Cardiac atrium fibroblast (primary cell): ENCODE measurements around the gene IL25. TPM values are rescaled to one million over a fixed set of nuclear protein-coding genes. Genes with fewer than 3 reads are reported as not detected.

Source experiments
- total RNA-seq: library from RNA; depleted of rRNA; stranded (reverse); fragments of >200 nt; gene quantifications from 2 replicates; pipeline ENCODE4 v1.2.3, GENCODE V29; 2015

Gene IL25
- not detected in 2 replicates for total RNA-seq

DNA sequence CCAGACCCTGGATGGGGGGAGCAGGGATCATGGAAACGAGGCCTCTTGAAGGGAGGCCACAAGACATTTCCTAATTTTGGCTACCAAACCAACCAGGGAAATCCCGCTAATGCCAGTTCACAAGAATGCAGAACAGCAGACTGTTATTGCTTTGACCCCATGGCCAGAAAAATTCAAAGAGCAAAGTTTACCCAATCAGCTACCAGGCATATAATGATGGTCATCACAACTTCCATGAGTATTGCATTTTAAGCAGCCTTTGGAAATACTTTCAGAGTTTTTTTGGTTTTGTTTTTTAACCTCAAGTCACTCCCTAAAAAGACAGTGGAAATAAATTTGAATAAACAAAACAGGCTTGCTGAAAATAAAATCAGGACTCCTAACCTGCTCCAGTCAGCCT lies at the start of gene IL25:
TSS of gene IL25 (plus strand) at position 301 of the 400 bp plus-strand sequence.

DNA sequence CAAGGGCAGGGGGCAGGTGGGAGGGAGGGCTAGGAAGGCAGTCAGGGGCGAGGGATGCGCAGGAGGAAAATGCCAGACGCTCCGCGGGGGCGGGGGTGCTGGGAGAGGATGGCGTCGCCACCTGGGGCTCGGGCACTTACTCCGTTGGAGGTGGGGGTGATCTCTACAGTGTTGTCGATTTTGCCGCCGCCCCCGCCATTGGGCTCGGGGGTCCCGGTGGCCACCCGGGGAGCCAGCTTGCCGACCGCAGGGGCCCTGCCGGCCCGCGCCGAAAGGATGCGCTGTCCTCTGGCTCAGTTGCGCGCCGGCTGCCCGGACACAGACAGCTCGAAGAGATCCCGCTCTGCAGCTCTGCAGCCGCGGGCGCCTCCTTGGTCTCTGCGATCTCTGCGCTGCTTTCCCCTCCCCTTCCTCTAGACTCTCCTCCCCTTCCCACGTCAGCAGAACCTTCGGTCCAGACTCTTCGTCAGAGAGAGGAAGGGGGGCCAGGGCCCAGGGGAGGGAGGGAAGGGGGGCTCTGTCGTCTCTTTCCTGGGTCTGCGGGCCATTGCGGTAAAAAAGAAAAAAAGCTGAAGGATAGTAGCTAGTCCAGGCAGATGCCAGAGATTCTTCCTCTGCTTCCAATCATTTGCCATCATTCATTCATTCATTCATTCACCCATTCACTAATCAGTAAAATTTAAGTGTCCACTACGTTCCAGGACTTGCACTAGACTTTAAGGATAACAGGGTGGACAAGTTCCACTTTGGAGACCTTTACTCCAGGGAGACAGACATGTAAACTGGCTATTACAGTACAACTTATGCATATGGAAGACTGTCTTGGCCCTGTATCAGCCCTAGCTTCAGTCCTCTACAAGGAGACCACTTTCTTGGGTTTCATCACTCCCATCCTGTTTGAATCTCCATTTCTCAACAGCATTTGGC lies 19.8 kb upstream of the IL25 start, which contains the start of gene SLC22A17:
TSS of gene SLC22A17 (minus strand) at position 382 of the 927 bp plus-strand sequence.

GRCh38 chr14:23365036-23365731 lies 7.4 kb upstream of the IL25 start, which contains the start of gene EFS:
Gene EFS, minus strand, starts transcription at chr14:23365172. Its CDS starts 147 bp downstream, at chr14:23365025.

DNA sequence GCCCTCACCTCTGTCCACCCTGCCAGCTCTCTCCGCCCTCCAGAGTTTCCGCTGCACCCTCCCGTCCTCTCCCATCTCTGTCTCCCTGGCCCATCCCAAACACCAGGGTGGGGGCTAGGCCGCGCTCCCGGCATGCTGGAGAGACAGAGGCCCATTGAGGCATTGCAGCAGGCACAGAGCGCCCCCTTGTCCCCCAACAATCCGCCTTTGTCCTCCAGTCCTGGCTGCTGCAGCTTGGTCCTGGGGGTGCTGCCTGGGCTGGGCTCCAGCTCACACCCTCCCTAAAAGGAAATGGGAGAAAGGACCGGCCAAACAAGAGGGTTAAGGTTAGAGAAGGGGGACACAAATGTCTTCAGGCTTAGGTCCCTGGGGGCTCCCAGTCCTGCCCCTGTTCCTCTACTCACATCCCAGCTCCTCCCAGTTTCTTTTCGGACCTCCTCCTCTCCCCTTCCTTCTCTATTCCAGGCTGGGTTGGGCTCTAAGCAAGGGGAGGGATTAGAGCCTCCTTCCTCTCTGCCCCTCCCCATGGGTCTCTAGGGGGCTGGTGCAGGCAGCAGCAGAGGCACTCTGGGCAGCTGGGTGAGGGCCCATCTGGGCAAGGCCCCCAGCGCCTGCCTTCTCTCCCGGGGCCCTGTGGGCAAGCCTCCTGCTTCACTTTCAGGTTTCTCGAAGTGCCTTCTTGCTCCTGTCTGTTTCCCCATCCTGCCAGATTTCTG lies 4.0 kb downstream of the IL25 start, which contains the start of gene CMTM5:
TSS of gene CMTM5 (plus strand) at position 565 of the 716 bp plus-strand sequence. CDS start 206 bp downstream, outside the sequence.

GRCh38 chr14:23407516-23408306 lies 35.1 kb downstream of the IL25 start, which contains the start of gene MYH6:
Gene MYH6, minus strand, starts transcription at chr14:23408273. Its CDS starts 1,050 bp downstream, at chr14:23407223.

Other genes with a start within 250 kb of the IL25 start
- 0.32 and 2.0 TPM in 2 replicates for gene SLC7A8, start 189.1 kb upstream of the IL25 start, total RNA-seq
- not detected in 2 replicates for gene RNF212B, start 134.9 kb upstream of the IL25 start, total RNA-seq
- 8.4 and 10.5 TPM in 2 replicates for gene HOMEZ, start 86.7 kb upstream of the IL25 start, total RNA-seq
- gene PPP1R3E, start 70.0 kb upstream of the IL25 start, total RNA-seq = 1.8 and 2.0 TPM in 2 replicates
- gene BCL2L2, start 66.0 kb upstream of the IL25 start, total RNA-seq = 13.7 and 24.8 TPM in 2 replicates
- gene PABPN1, start 51.4 kb upstream of the IL25 start, total RNA-seq = 41.1 and 57.9 TPM in 2 replicates
- 10.4 and 21.7 TPM in 2 replicates for gene SLC22A17, start 19.9 kb upstream of the IL25 start, total RNA-seq
- gene EFS, start 7.6 kb upstream of the IL25 start, total RNA-seq = 1.8 and 3.6 TPM in 2 replicates
- gene CMTM5, start 4.2 kb downstream of the IL25 start, total RNA-seq = not detected in 2 replicates
- not detected in 2 replicates for gene MYH6, start 35.5 kb downstream of the IL25 start, total RNA-seq
- not detected in 2 replicates for gene MYH7, start 62.9 kb downstream of the IL25 start, total RNA-seq
- 18.3 and 24.4 TPM in 2 replicates for gene NGDN, start 96.9 kb downstream of the IL25 start, total RNA-seq
- not detected in 2 replicates for gene ZFHX2, start 179.0 kb downstream of the IL25 start, total RNA-seq
- 3.8 and 6.2 TPM in 2 replicates for gene THTPA, start 183.5 kb downstream of the IL25 start, total RNA-seq
- 23.2 and 29.6 TPM in 2 replicates for gene AP1G2, start 195.0 kb downstream of the IL25 start, total RNA-seq
- not detected in 2 replicates for gene JPH4, start 206.0 kb downstream of the IL25 start, total RNA-seq